HEK293 (cell line): ENCODE results near the gene FSIP1.

Experiments
- CTCF ChIA-PET: fragments of 350-600 bp; formaldehyde crosslinking; extraction: SDS; loops from one replicate; lab custom pipeline; 2021; ENCODE audit warnings: antibody characterized with exemption; lab: Yijun Ruan, JAX
- POLR2A ChIA-PET: fragments of 300-600 bp; formaldehyde crosslinking; extraction: SDS; loops from one replicate; lab custom pipeline; 2020; ENCODE audit warnings: antibody characterized with exemption, inconsistent platforms; lab: Yijun Ruan, JAX
- H3K27ac ChIP-seq: fragments of 200-500 bp; sonication (Bioruptor generic); 2 replicates; pipeline ENCODE4 v1.5.1; 2014; ENCODE audit warnings: low read depth, low read length, control low read depth, inconsistent platforms; ENCODE audit errors: extremely low read depth
- H3K36me3 ChIP-seq, 2 experiments: fragments of 200-500 bp in 1 of 2; sonication (Bioruptor generic) in 1 of 2; 1 replicate in 1 of 2; 2 replicates in 1 of 2; pipeline ENCODE4 v1.5.1; 2014 to 2017; ENCODE audit warnings: inconsistent platforms in 2 of 2, low read length in 2 of 2; ENCODE audit not compliant: control insufficient read depth in 2 of 2, insufficient read depth in 1 of 2
- H3K4me1 ChIP-seq: fragments of 200-500 bp; sonication (Bioruptor generic); 2 replicates; pipeline ENCODE4 v1.5.1; 2014; ENCODE audit warnings: mild to moderate bottlenecking, low read length, inconsistent platforms; ENCODE audit not compliant: control insufficient read depth, insufficient read depth
- H3K4me3 ChIP-seq: 2 replicates; pipeline ENCODE4 v1.5.1; 2011; ENCODE audit warnings: low read depth, mild to moderate bottlenecking, control low read depth, low read length, moderate library complexity
- H3K9me3 ChIP-seq: fragments of 200-500 bp; sonication (Bioruptor generic); 2 replicates; pipeline ENCODE4 v1.5.1; 2014; ENCODE audit warnings: low read depth, low read length, inconsistent platforms; ENCODE audit not compliant: control insufficient read depth, insufficient read depth
- GLIS1 ChIP-seq: fragments of 450-650 bp; formaldehyde crosslinking; IDR thresholded peaks from 2 replicates; pipeline ENCODE4 v1.5.1; 2016; ENCODE audit warnings: missing biosample characterization, missing genetic modification characterization
- GLIS2 ChIP-seq: fragments of 450-650 bp; formaldehyde crosslinking; IDR thresholded peaks from 2 replicates; pipeline ENCODE4 v1.5.1; 2016; ENCODE audit warnings: missing biosample characterization, missing genetic modification characterization
- KLF16 ChIP-seq: fragments of 450-650 bp; formaldehyde crosslinking; IDR thresholded peaks from 2 replicates; pipeline ENCODE4 v1.5.1; 2017; ENCODE audit warnings: missing biosample characterization, missing genetic modification characterization
- SETDB1 ChIP-seq: IDR thresholded peaks from one replicate; pipeline ENCODE4 v1.6.1; 2017; ENCODE audit warnings: mild to moderate bottlenecking, low read length, moderate library complexity, mixed read lengths; ENCODE audit not compliant: insufficient read length
- SP7 ChIP-seq: fragments of 450-650 bp; formaldehyde crosslinking; IDR thresholded peaks from 2 replicates; pipeline ENCODE4 v1.5.1; 2016; ENCODE audit warnings: missing biosample characterization, missing genetic modification characterization
- ZBTB8A ChIP-seq: fragments of 450-650 bp; formaldehyde crosslinking; IDR thresholded peaks from 2 replicates; pipeline ENCODE4 v1.5.1; 2016; ENCODE audit warnings: missing biosample characterization, missing genetic modification characterization
- ZIC2 ChIP-seq: fragments of 450-650 bp; formaldehyde crosslinking; IDR thresholded peaks from 2 replicates; pipeline ENCODE4 v1.5.1; 2016; ENCODE audit warnings: missing biosample characterization, missing genetic modification characterization
- ZNF114 ChIP-seq: fragments of 450-650 bp; formaldehyde crosslinking; IDR thresholded peaks from 2 replicates; pipeline ENCODE4 v1.5.0; 2017; ENCODE audit warnings: missing biosample characterization, missing genetic modification characterization
- ZNF266 ChIP-seq: fragments of 450-650 bp; formaldehyde crosslinking; IDR thresholded peaks from 2 replicates; pipeline ENCODE4 v1.5.1; 2016; ENCODE audit warnings: missing biosample characterization, missing genetic modification characterization, low read depth
- ZNF335 ChIP-seq: fragments of 450-650 bp; formaldehyde crosslinking; conservative IDR thresholded peaks from 2 replicates; pipeline ENCODE4 v1.5.1; 2016; ENCODE audit warnings: missing biosample characterization, missing genetic modification characterization
- ZNF394 ChIP-seq: fragments of 450-650 bp; formaldehyde crosslinking; IDR thresholded peaks from 2 replicates; pipeline ENCODE4 v1.5.1; 2016; ENCODE audit warnings: missing biosample characterization, missing genetic modification characterization, mild to moderate bottlenecking, moderate library complexity, borderline replicate concordance
- ZNF558 ChIP-seq: fragments of 450-650 bp; formaldehyde crosslinking; IDR thresholded peaks from 2 replicates; pipeline ENCODE4 v1.5.1; 2016; ENCODE audit warnings: missing biosample characterization, missing genetic modification characterization
- ZNF600 ChIP-seq: fragments of 450-650 bp; formaldehyde crosslinking; IDR thresholded peaks from 2 replicates; pipeline ENCODE4 v1.5.1; 2016; ENCODE audit warnings: missing biosample characterization, missing genetic modification characterization
- ZNF654 ChIP-seq: fragments of 450-650 bp; formaldehyde crosslinking; IDR thresholded peaks from 2 replicates; pipeline ENCODE4 v1.5.1; 2016; ENCODE audit warnings: low read depth, missing biosample characterization, missing genetic modification characterization
- ZSCAN30 ChIP-seq: fragments of 450-650 bp; IDR thresholded peaks from 2 replicates; pipeline ENCODE4 v1.5.1; 2018; ENCODE audit warnings: missing biosample characterization, mild to moderate bottlenecking, missing genetic modification characterization, moderate library complexity
- TF ChIP-seq, protein P1 (sequence below): fragments of 450-650 bp; formaldehyde crosslinking; IDR thresholded peaks from 2 replicates; pipeline ENCODE4 v1.5.1; 2016; ENCODE audit warnings: missing biosample characterization, missing genetic modification characterization
- TF ChIP-seq, protein P2 (sequence below): fragments of 450-650 bp; formaldehyde crosslinking; IDR thresholded peaks from 2 replicates; pipeline ENCODE4 v1.5.1; 2016; ENCODE audit warnings: missing biosample characterization, missing genetic modification characterization

The FSIP1 gene

DNA sequence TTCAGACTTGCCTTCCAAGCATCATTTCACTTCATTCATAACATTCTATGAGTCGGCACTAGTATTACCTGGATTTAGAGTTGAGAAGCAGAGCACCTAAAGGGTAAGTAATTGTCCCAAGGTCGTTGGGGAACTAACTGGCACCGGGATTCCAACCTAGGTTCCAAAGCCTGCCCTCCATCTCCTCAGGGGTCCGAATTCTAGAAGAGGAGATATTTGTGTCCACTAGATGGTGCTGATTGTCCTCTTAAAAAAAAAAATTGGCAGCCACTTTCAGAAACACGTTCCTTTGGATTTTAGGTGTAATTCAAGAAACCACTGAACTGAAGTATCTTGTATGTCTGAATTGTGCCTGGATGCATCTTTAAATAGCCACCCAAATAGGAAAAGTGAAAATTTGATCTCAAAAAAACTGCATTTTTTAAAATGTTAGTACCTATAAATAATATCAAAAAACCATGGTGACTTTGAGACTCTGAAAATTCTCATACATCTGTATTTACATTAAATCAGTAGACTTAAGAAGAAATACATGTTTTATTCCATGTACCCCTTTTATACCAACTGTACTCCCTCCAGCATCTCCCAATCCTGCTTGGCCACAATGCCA, 3.9 kb upstream of the FSIP1 start:
- TF ChIP-seq ZNF335 (peak; percentile 39), ZNF114 (tag by site-specific recombination) (no peak), GLIS2 (tag by site-specific recombination) (no peak), ZNF600 (tag by site-specific recombination) (peak; percentile 97), ZNF558 (no peak), ZNF654 (tag by site-specific recombination) (peak; percentile 76), ZNF394 (tag by site-specific recombination) (no peak), GLIS1 (no peak)
- TF ChIP-seq, protein P1, sequence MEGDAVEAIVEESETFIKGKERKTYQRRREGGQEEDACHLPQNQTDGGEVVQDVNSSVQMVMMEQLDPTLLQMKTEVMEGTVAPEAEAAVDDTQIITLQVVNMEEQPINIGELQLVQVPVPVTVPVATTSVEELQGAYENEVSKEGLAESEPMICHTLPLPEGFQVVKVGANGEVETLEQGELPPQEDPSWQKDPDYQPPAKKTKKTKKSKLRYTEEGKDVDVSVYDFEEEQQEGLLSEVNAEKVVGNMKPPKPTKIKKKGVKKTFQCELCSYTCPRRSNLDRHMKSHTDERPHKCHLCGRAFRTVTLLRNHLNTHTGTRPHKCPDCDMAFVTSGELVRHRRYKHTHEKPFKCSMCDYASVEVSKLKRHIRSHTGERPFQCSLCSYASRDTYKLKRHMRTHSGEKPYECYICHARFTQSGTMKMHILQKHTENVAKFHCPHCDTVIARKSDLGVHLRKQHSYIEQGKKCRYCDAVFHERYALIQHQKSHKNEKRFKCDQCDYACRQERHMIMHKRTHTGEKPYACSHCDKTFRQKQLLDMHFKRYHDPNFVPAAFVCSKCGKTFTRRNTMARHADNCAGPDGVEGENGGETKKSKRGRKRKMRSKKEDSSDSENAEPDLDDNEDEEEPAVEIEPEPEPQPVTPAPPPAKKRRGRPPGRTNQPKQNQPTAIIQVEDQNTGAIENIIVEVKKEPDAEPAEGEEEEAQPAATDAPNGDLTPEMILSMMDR = peak; percentile 28; the same call in 1 of the 2 replicates
- TF ChIP-seq, all 188 proteins: peak for 4
- H3K27ac ChIP-seq = no peak overlapping the region
- no peaks in the 10 kb centered on the region for H3K36me3 ChIP-seq
- no peaks in the 10 kb centered on the region for H3K9me3 ChIP-seq
- ChIA-PET CTCF (interaction anchor here (1.1 kb wide), 1 partner anchor 29 kb away, joined by 5 read pairs; no protein-coding TSS in a partner anchor), POLR2A (no interaction called here)
- no peak overlapping the region for H3K4me3 ChIP-seq
- H3K4me1 ChIP-seq = peaks cover 12% of the 10 kb centered on the region; the same call in 1 of the 2 replicates

DNA sequence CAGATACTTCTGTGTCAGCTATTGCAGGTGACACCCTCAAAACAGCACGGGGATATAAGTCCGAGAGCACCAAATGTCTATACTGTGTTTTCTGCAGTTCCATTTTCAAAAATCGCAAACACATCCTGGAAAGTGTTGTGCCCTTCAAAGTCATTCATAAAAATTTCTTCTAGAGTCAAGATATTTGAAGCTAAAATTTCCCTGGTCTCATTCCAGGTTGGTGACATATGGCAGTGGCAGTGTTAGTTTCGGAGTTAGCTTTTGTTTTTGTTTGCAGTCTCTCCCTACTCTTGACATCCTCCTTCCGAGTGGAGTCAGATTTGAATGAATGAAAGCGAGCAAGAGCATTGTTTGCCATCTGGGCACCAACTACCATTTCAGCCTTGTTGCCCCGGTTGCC, 3.2 kb upstream of the FSIP1 start:
- TF ChIP-seq KLF16 (tag by site-specific recombination) (no peak), ZBTB8A (peak; percentile 30; the same call in 1 of the 2 replicates)
- ChIA-PET CTCF (interaction anchor here (0.6 to 1.9 kb wide), 3 partner anchors 100 to 243 kb away, joined by 3 to 6 read pairs (median 3); no protein-coding TSS in a partner anchor), POLR2A (no interaction called here)
- H3K27ac ChIP-seq = no peak overlapping the region
- no peaks in the 10 kb centered on the region for H3K36me3 ChIP-seq
- H3K4me1 ChIP-seq = peaks cover 12% of the 10 kb centered on the region; the same call in 1 of the 2 replicates
- no peaks in the 10 kb centered on the region for H3K9me3 ChIP-seq
- H3K4me3 ChIP-seq = no peak overlapping the region

DNA sequence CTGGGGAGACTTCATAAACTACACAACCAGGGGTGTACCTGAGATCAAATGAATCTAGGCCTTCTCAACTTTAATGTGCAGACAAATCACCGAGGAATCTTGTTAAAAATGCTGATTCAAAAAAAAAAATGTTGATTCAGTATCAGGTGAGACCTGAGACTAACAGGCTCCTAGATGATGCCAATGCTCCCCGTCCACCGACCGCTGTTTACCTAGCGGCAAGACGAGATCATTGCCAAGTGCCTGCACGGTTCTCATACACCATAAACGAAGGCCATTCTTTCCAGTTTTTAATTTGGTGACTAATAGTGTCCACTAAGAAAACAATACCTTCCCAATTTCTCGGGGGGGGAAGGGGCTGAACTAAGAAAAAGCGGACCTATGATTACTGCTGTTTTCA, 2.5 kb upstream of the FSIP1 start:
- H3K4me3 ChIP-seq = no peak overlapping the region
- H3K27ac ChIP-seq = no peak overlapping the region
- no peaks in the 10 kb centered on the region for H3K36me3 ChIP-seq
- TF ChIP-seq SP7 (tag by site-specific recombination) (peak; percentile 24; the same call in 1 of the 2 replicates), ZIC2 (tag by site-specific recombination) (no peak), ZSCAN30 (no peak), ZNF266 (tag by site-specific recombination) (no peak), SETDB1 (no peak)
- TF ChIP-seq, protein P2, sequence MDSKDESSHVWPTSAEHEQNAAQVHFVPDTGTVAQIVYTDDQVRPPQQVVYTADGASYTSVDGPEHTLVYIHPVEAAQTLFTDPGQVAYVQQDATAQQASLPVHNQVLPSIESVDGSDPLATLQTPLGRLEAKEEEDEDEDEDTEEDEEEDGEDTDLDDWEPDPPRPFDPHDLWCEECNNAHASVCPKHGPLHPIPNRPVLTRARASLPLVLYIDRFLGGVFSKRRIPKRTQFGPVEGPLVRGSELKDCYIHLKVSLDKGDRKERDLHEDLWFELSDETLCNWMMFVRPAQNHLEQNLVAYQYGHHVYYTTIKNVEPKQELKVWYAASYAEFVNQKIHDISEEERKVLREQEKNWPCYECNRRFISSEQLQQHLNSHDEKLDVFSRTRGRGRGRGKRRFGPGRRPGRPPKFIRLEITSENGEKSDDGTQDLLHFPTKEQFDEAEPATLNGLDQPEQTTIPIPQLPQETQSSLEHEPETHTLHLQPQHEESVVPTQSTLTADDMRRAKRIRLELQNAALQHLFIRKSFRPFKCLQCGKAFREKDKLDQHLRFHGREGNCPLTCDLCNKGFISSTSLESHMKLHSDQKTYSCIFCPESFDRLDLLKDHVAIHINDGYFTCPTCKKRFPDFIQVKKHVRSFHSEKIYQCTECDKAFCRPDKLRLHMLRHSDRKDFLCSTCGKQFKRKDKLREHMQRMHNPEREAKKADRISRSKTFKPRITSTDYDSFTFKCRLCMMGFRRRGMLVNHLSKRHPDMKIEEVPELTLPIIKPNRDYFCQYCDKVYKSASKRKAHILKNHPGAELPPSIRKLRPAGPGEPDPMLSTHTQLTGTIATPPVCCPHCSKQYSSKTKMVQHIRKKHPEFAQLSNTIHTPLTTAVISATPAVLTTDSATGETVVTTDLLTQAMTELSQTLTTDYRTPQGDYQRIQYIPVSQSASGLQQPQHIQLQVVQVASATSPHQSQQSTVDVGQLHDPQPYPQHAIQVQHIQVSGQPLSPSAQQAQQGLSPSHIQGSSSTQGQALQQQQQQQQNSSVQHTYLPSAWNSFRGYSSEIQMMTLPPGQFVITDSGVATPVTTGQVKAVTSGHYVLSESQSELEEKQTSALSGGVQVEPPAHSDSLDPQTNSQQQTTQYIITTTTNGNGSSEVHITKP = 0 out of 2 replicates have a peak, but pooled peaks have one; percentile 46
- H3K4me1 ChIP-seq = peaks cover 12% of the 10 kb centered on the region; the same call in 1 of the 2 replicates
- ChIA-PET CTCF (interaction anchor here (1.9 kb wide), 1 partner anchor 99 kb away, joined by 6 read pairs; no protein-coding TSS in a partner anchor), POLR2A (no interaction called here)
- no peaks in the 10 kb centered on the region for H3K9me3 ChIP-seq
